NCI-H128 (cell line): ENCODE results near the gene CHD3.
A peak's percentile ranks its signal among the peaks of the same experiment; 100 is the strongest.

Experiments used
- DNase-seq: peaks from one replicate; lab custom pipeline; 2025; ENCODE audit not compliant: unreplicated experiment; lab: John Stamatoyannopoulos, UW

Gene CHD3

DNA sequence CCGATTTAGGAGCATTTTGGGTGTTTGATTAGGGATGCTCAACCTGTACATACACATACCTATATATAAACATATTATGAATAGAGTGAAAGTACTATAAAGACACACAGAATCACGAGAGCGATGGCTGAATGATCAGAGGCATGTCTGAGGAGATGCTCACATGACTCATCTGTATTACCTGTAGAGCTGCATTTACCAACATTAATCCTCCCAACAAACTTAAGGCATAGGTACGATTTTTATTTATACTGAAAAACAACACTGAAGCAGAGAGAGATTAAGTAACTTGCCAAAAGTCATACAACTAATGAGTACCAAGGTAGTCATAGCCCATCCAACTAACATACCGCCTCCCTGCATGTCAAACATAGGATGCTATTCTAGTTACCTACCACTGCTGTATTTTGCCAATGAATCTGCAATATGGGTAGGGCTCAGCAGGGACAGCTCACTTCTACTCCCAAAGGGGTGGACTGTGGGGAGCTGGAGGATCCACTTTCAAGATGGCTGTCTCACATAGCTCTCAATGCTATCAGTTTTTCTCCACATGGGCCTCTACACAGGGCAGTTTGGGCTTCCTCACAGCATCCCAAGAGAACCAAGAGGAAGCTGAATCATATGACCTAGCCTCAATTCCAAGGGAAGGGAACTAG, 23.5 kb upstream of the CHD3 start:
- DNase-seq: no peak

DNA sequence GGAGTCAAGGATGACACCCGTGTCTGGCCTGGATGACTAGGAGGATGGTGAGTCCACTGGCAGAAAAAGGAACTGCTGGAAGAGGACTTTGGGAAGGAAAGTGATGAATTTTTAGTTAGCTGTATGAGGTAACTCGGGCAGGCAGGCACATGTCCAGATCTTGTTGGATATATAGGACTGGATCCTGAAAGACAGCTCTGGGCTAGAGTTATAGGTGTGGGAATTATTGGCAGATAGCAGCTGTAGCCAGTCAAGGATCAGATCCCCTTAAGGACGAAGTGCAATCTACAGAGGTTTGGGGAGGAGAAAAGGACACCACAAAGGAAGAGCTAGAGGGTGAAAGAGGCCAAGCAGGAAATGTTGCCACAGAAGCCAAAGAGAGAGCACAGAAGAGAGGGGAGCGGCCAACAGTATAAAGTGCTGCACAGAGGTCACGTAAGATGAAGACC, 20.7 kb upstream of the CHD3 start:
- no peak for DNase-seq

DNA sequence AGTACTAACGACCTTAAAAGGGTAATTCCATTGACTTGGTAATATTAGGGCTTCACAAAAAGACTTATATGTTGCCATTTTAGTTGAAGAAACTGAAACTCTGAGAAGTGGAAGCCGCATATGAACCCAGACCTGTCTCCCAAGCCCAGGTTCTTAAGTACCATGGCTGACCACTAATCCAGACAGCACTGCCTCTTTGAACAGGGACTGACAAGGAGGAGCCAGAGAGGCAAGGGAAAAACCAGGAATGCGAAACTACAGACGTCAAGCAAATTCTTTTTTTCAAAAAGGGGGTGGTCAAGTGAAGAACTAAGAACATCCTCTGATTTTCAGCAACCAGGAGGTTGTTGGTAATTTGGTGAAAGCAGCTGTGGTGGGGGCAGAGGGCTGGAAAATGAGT, 15.5 kb upstream of the CHD3 start:
- no peak for DNase-seq

DNA sequence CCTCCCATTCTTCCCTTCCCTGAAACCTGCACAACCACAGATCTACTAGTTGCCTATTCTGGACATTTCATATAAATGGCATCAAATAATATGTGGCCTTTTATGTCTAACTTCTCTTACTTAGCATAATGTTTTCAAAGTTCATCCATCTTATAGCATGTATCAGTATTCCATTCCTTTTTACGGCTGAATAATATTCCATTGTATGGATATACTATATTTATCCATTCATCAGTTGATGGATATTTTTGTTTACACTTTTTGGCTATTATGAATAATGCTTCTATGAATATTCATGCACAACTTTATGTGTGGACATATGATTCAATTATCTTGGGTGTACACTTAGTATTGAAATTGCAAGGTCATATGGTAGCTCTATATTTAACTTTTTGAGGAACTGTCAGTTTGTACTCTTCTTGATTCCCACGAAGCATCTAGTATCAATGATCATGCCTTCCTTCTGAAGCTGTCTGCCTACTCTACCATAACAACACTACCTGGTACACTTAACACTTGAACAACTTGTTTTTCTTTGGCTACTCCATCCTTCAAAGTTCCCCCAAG, 12.7 kb upstream of the CHD3 start:
- DNase-seq: no peak

DNA sequence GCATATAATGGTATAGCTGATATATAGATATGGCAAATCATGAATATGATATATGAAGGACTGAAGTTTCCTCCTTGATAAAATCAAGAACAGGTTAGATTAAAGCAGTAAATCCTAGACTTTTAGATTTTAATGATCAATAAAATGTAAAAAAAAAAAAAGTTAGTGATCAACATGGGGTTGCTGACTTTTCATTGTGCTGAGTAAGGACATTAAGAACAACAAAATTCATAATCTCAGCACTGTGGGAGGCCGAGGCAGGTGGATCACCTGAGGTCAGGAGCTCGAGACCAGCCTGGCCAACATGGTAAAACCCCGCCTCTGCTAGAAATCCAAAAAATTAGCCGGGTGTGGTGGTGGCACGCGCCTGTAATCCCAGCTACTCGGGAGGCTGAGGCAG, 10.4 kb upstream of the CHD3 start:
- DNase-seq: no peak

DNA sequence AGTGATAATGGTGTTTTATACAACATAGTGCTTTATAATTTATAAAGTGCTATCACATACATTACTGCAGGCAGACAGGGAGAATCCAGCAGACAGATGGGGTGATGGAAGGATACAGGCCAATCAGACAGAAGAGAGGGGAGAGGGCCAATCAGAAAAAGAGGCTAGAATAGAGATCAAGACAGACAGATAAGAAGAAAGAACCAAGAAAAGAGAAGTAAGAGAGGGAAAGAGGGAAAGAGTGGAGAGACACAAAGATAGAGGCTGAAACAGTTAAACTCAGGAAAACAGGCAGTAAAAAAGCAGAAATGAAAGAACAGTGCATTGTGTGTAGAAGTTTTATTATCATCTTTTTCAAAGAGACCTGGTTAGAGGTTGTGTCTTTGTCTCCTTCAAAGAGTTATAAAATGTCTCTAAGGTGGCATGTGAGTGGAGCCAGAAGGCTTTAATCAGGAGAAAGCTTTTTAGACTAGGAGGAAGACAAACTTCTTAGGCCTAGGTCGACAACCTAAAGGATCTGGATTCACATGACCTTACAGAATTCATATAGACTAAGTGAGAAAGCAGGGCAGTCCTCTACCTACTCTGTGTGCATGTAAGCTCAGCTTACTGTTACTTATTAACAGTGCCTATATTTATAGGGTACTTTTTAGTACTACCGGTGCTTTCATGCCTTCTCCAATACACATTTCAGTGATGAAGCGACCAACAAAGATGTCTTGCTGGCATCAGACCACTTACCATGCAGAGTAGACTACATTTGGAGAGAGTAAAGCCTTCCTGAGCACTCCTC, 8.3 kb upstream of the CHD3 start:
- DNase-seq: no peak

DNA sequence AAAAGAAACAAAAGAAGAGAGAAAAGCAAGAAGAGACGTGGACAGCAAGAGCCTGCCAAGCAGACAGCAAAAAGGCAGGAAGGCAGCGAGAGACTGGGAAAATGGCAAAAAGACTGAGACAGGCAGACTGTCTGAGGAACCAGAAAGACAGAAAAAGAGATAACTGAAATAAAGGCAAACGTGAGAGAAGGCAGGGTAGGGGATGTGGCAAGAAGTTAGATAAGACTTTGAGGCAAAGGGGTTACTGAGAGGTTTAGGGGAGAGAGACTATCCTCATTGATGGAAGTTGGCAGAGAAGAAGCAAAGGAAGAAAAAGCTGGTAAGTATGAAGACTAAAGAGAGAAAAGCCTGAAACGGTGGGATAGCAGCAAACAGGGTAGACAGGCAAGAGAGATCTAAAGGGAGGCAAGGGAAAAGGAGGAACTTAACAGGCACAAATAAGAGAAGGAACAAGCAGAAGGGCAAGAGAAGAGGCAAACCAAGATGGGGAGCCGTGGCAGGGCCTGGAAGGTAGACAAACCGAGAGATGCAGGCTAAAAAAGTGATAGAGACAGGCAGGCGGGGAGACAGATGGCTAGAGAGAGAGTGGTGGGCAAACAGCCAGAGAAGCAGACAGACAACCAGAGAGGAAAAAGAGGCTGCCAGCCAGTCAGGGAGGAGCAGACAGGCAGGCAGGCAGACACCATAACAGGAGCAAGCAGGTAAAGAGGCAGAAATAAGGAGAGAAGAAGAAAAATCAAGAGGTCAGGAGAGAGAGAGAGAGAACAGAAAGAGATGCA, 7.1 kb upstream of the CHD3 start:
- DNase-seq: no peak

DNA sequence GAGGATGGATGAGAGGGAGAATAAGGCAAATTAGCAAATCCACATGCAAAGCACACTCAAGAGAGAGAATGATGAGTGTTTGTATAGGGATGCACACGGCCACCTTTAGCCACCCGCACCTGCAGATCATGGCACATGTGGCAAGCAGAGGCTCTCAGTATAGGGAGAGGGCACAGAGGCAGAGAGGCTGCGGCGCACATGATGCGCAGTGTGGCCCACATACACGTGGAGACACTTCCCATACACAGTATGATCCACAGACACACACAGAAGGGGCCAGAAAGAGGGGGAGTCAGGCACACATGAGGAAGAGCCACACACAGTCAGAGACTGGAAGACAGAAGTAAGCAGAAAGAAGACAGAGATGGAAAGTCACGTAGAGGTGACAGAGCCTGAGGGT, 6.5 kb upstream of the CHD3 start:
- DNase-seq: no peak

DNA sequence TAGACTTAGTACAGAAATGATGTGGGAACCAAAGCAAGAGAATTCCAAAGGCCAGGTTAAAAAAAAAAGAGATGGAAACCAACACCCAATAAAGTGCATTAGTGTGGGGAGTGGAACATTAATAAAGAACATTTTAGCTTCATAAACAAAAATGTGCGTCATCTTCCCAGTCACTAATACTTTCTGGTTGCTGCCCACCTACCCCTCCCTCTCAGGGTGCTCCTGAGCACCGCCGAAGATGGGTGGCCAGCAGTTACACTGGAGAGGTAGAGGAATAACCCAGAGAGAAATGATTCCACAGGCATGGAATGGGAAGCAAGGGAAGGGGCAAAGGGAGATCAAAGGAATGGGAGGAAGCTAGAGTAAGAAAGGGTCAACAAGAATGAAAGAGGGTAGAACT, 6.0 kb upstream of the CHD3 start:
- no peak for DNase-seq

DNA sequence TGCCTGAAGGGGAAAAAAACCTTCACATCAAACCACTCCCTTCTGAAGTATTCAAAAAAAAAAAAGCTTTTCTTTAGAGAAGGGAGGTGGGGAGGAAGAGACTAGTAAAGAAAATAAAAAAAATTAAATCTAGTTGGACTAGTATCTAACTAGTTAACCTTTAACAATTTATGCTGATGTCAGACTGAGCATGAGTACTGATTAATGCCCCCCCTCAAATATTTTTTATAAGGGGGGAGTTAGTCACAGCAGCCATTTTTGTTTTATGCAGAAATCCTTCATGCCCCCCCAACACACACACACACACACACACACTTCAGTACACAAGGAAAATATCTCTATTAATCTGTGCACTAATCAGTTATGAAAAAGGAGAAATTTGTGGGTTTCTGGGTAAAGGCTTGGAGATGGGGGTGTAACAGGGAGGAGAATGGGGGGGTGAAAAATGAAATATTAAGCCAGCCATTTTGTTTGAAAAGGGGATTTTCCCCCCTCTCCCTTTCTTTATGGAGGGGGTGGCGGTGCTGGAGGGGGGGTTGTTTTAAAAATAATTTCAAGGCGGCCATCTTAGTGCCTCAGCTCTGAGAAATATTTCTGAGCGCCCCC, 4.7 kb upstream of the CHD3 start:
- no peak for DNase-seq

DNA sequence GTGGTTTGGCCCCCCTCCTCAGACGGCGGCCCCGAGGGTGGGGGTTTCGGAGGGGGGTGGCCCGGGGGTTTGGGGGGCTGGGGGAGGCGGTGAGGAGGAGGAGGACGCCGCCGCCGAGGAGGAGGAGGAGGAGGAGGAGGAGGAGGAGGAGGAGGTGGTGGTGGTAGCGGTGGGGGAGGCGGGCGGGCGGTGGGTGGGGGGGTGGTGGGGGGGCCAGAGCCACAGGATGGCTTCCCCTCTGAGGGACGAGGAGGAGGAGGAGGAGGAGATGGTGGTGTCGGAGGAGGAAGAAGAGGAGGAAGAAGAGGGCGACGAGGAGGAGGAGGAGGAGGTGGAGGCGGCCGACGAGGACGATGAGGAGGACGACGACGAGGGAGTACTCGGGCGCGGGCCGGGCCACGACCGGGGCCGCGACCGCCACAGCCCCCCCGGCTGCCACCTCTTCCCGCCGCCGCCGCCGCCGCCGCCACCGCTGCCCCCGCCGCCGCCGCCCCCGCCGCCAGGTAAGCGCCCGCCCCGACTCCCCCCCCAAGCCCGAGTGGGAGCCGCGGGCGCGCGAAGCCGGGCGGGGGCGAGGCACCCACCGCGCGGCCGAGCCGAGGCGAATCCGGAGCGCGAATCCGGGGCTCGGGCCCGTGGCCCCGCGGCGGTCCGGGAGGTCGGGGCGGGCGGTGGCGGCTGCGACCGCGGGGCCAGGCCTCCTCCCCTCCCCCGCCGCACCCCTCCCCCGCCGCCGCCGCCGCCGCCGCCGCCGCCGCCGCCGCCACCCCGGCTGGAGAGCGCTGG, 3.8 kb upstream of the CHD3 start:
- DNase-seq: no peak

DNA sequence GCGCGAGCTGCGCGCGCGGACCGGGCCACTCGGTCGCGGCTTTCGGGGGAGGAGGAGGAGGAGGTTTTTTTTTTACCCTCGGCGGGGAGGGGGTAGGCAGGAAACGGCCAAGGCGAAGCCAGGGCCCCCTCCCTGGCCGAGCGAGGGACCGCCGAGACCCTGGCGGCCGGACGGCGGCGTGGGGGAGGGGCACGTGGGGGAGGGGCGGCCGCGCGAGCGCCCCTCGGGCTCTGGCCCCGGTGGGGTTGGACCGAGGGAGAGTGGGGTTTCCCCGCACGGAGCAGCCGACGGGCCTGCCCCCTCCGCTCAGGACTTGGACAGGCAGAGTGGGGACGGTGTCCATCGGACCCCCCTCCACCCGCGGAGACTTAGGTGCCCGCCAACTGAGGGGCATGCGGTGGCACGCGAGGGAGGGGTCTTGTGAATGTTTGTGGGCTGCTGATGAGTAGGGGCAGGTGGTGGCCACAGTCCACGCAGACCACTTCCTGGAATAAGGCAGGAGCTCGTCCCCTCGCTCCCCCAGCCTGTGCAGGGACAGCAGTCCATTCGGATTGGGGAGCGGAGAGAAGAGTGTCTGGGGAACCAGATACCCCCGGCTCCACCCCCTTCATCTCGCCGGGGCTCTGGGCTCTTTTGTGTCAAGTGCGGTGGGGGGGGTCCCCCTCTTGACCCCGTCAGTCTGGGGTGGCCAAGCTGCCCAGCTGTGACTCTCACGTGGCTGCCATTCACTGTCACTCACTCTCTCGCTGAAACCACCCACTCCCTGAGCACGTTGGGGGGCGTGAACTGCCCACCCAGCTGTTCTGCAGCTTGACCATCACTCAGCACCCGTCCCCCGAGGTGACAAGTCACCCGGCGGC, 3.0 kb upstream of the CHD3 start:
- peak; percentile 55 for DNase-seq

DNA sequence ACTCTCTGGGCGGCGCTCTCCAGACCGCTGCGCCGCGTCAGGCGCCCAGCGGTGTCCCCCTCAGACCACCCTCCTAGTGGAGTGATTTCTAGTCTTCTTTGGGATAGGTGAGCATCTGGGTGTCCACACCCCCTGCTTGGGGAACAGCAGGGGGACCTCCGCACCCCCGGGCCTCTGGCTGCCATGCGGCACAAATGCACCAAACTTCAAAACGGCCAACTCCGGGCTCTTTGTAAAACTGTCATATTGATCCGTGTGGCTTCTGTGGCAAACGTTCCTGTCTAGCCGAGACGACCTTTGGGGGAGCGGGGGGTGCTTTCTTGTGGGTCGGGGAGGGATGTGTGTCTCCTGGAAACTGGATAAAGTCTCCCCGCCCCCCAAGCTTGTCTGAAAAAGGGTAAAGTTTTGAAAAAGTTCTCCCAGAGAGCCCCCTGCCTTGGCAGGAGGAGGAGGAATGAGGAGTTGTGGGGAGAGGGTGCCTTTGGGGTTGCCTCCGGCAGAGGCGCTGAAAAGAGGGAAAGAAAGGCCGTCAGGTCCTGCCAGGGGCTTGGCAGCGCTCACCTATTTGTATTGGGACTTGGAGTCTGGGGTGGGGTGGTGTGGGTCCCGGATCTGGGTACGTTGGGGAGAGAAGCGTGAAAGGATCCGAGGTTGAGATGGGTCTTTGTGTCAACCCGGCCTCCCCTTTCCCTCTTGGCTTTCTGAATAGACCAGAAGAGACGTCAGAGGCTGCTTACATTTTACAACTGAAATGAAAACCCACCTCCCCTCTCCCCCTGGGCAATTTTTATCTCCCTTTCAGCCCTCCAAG, 2.2 kb upstream of the CHD3 start:
- no peak for DNase-seq

DNA sequence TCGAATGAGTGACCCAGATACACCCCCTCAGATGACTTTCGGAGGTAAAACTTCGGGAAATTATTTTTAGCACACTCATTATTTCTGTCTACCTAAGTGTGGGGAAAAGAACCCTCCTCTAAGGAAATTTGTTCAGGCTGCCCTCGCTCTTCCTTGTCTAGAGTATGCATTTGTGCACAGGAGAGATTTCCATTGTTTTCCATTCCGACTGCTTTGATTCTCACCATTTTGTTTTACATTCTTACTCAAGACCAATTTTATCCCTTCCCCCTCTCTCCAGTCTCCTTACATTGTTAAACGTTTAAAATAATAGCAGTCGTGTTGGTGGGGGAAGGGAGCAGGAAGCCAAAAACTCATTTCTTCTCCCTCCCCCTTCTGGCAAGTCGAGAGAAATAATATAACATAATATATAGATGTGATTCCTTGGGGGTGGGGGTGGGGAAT, 1.5 kb upstream of the CHD3 start:
- DNase-seq: no peak

DNA sequence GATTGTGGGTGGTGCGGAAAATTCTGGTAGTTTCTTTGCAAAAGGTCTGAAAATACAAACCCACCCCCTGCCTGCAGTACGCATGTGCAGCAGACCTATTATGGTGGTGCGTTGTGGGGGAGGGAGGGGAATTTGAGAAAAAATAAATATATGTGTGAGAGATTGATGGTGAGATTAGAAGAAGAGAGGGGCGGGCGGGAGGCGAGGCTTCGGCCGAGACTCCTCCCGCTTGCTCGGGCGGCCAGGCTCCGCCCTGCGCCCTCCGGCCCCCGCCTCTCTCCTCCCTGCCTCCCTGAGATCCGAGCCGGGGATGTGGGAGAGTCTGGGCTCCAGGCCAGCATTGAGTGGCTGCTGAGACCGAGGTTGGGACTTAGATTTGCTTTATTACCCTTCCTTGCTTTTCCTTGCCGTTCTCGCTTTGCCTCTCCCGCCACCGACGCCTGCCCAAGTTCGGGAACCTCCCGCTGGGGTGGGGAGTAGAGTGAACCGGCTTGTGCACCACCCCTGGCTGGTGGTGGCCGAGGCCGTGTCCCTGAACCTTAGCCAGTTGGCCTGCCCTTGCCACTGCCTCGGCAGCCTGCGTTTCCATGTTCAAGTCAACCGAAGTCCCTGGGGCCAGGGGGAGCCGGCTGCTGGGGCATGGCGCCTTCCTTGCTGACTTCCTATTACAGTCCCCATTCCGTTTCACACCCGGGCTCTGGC, 956 bp upstream of the CHD3 start:
- peak; percentile 81 for DNase-seq

DNA sequence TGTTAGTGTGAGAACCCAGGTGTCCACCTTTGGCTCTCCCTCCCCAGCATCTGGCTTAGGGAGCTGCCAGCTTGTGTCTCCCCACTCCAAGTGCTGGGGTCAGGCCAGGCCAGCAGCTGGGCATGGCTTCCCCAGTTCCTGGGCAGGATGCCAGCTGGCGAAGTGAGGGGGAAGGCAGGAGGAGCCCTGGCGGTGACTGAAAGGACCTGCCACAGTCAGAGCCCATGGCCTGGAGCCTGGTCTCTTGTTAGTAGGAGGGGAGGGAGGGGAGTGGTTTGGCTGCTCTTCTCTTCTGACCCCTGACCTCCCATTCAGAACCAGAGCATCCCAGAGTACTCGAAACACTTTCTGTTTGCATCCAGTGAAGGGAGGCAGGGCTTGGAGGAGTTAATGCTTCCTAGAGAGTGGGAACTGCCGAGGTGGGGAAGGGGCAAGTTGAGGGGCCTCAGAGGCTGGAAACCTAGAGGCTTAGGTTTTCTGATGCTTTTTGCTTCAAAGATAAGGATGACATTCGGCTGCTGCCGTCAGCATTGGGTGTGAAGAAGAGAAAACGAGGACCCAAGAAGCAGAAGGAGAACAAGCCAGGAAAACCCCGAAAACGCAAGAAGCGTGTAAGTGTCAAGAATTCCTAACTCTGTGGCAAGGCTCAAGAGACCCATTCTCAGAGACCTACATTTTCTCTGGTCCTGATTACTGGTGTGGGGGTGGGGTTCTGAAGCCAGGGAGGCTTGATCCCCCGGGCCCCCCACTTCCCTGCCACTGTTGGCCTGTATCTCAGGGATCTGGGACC, 772 bp downstream of the CHD3 start:
- peak; percentile 66 for DNase-seq

DNA sequence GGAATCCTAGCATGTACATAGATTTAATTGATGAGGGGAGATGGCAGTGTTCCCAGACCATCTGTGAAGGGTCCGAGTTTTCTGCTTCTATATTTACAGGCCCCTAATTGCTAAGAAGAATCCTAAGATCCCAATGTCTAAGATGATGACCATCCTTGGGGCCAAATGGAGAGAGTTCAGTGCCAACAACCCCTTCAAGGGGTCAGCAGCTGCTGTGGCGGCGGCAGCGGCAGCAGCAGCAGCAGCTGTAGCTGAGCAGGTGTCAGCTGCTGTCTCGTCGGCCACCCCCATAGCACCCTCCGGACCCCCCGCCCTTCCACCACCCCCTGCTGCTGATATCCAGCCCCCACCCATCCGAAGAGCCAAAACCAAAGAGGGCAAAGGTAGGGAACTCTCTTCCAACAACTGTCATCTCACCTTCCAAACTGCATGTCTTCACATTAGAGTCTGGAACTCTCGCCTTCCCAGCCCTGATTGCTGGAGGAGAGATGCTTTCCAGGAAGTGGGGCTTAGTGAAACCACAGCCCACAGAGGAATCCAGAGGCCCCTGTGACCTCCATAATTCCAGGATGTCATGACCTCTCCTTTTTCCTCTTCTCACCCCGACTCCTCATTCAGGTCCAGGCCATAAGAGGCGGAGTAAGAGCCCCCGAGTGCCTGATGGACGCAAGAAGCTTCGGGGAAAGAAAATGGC, 4.7 kb downstream of the CHD3 start:
- no peak for DNase-seq
